Endodermal cell (in vitro differentiated cells): ENCODE results near the gene MED13L. TPM values are rescaled to one million over a fixed set of nuclear protein-coding genes. Genes with fewer than 3 reads are reported as not detected.

Source experiments
- DNase-seq: peaks from one replicate; pipeline ENCODE4 v3.0.0-alpha.2; 2017
- H3K27ac ChIP-seq: 2 replicates; pipeline ENCODE4 v1.5.1; 2013; ENCODE audit warnings: mild to moderate bottlenecking, low read depth, low read length, moderate library complexity
- H3K27me3 ChIP-seq: 2 replicates; pipeline ENCODE4 v1.6.1; 2013; ENCODE audit warnings: mild to moderate bottlenecking, low read length, moderate library complexity; ENCODE audit not compliant: insufficient read depth, control insufficient read depth, poor library complexity, severe bottlenecking
- H3K36me3 ChIP-seq: 2 replicates; pipeline ENCODE4 v1.7.0; 2013; ENCODE audit warnings: mild to moderate bottlenecking, low read length, moderate library complexity; ENCODE audit not compliant: control insufficient read depth, insufficient read depth
- H3K4me1 ChIP-seq: one replicate; pipeline ENCODE4 v1.7.0; 2013; ENCODE audit warnings: low read length; ENCODE audit not compliant: control insufficient read depth, insufficient read depth
- H3K4me3 ChIP-seq: 2 replicates; pipeline ENCODE4 v1.5.1; 2013; ENCODE audit warnings: mild to moderate bottlenecking, low read length, moderate library complexity
- H3K9ac ChIP-seq: 2 replicates; pipeline ENCODE4 v1.6.1; 2013; ENCODE audit warnings: mild to moderate bottlenecking, low read length, moderate library complexity; ENCODE audit not compliant: poor library complexity, severe bottlenecking; ENCODE audit errors: extremely low read depth
- H3K9me3 ChIP-seq: 2 replicates; pipeline ENCODE4 v1.6.1; 2013; ENCODE audit warnings: mild to moderate bottlenecking, low read length, moderate library complexity; ENCODE audit not compliant: control insufficient read depth
- H3K27ac Mint-ChIP-seq: 2 replicates; pipeline ENCODE4 v1.8.0; 2020; ENCODE audit warnings: mixed read lengths
- H3K27me3 Mint-ChIP-seq: 2 replicates; pipeline ENCODE4 v1.8.0; 2021; ENCODE audit warnings: mild to moderate bottlenecking, mixed read lengths; ENCODE audit not compliant: insufficient read depth
- H3K36me3 Mint-ChIP-seq: 2 replicates; pipeline ENCODE4 v1.8.0; 2020; ENCODE audit warnings: low read depth, mixed read lengths
- H3K4me1 Mint-ChIP-seq: 2 replicates; pipeline ENCODE4 v1.8.0; 2020; ENCODE audit warnings: mixed read lengths
- H3K4me3 Mint-ChIP-seq: 2 replicates; pipeline ENCODE4 v1.8.0; 2020; ENCODE audit warnings: mild to moderate bottlenecking, moderate library complexity, mixed read lengths
- H3K9me3 Mint-ChIP-seq: 2 replicates; pipeline ENCODE4 v1.8.0; 2020; ENCODE audit warnings: mild to moderate bottlenecking, mixed read lengths
- CTCF ChIP-seq: fragments of 200-600 bp; sonication (generic); conservative IDR thresholded peaks from 2 replicates; pipeline ENCODE4 v1.5.0; 2021; ENCODE audit warnings: antibody characterized with exemption, mild to moderate bottlenecking
- WGBS, 2 experiments: methylation state at CpG; one replicate each; pipeline versions ENCODE4 v1.1.5 to v1.1.7; 2013; ENCODE audit warnings: missing lambda C conversion rate in 2 of 2, mixed read lengths in 1 of 2; ENCODE audit not compliant: insufficient coverage in 1 of 2, insufficient read length in 1 of 2; 5-methylcytosine and 5-hydroxymethylcytosine counted together
- total RNA-seq, 2 donors: library from RNA; stranded (reverse); fragmentation: NEBNext Ultra II Directional in 1 of 2; extraction: Animal tissue kit (Norgen Biotek cat#: 25700) in 1 of 2; gene quantifications; 2 replicates in 1 of 2; 3 replicates in 1 of 2; pipeline ENCODE4 v1.2.1, GENCODE V29; 2021

The MED13L gene
- total RNA-seq, 2 donors from 2014 or later: 101 to 111 TPM

DNA sequence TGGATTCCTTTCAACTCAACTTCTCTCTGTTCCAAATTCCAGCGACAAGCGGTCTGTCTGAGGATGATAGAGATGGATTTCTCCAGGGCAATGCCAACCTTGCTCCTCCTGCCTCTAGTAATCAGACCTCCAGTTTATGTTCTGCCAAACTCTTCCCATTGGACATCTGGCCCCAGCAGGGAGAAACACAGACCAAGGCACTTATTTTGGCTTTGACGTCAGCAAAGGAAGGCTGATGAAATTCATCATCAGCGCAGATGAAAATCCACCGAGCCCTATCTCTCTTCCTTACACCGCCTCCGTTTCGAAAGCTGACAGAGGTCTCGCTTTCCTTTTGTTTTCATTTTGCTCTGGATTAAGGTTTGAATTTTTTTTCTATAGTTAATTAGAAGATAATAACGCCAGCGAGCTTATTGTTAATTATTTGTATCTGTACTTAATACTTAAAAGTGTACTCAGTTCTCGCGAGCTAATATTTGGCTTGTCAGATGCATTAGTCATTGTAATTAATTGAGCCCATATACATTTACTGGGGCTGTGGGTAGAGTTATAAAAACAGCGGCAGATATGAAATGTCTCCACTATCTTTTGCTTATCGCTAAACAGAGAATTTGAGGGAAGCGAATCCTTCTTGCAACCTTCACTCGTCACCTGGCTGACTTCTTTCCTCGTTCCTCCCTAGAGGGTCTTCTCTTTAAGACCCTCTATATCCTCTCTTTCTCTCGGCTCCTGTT, 35.9 kb upstream of the MED13L start:
- TF ChIP-seq CTCF: no peak
- Mint-ChIP-seq H3K27me3 (no peaks in the 10 kb centered on the region), H3K36me3 (no peaks in the 10 kb centered on the region), H3K4me3 (no peak overlapping the region), H3K27ac (no peak overlapping the region), H3K4me1 (no peaks in the 10 kb centered on the region), H3K9me3 (peaks cover 11% of the 10 kb centered on the region)
- Histone ChIP-seq H3K27ac (no peak overlapping the region), H3K36me3 (no peaks in the 10 kb centered on the region), H3K4me3 (no peak overlapping the region), H3K4me1 (no peaks in the 10 kb centered on the region), H3K9me3 (peaks cover 10% of the 10 kb centered on the region), H3K27me3 (no peaks in the 10 kb centered on the region), H3K9ac (no peak overlapping the region)
- no peak for DNase-seq
- WGBS, 2 experiments: 87 to 92% methylated on average over 15 to 19 of the region's 19 CpGs

DNA sequence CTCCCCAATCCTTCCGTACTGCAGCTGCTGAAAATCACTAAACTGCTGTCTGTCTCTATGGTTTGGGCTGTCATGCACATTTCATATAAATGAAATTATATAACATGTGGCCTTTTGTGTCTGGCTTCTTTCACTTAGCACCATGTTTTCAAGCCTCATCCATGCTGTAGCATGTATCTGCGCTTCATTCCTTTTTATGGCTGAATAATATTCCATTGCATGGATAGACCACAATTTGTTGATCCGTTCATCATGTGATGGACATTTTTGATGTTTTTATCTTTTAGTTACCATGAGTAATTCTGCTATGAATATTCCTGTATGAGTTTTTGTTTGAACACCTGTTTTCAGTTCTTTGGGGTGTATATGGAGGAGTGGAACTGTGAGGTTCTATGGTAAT, 32.6 kb upstream of the MED13L start:
- H3K4me3 Mint-ChIP-seq: no peak overlapping the region

DNA sequence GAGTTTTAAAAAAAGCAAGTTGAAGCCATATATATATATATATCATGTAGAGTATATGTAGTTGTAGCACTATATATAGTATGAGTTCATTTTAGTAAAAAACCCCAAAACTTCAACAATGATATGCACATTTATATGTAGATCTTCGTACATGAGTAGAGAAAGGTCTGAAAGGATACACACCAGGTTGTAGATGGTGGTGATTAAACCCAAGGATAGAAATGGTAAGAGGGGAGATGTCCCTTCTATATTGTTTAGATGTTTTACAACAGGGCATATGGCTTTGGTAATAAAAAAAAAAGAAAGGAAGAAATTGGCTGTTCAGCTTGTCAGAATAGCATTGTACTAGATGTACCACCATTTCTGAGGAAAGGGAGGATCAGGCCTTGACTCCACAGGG, 31.9 kb upstream of the MED13L start:
- no peak overlapping the region for H3K27ac ChIP-seq
- H3K36me3 Mint-ChIP-seq: no peaks in the 10 kb centered on the region
- H3K27ac Mint-ChIP-seq: no peak overlapping the region
- H3K36me3 ChIP-seq: no peaks in the 10 kb centered on the region
- no peak overlapping the region for H3K4me3 ChIP-seq
- no peak overlapping the region for H3K4me3 Mint-ChIP-seq
- H3K9ac ChIP-seq: no peak overlapping the region
- H3K4me1 ChIP-seq: no peaks in the 10 kb centered on the region
- no peak for DNase-seq
- 94 to 100% methylated on average over 1 of the region's 1 CpG for WGBS, 2 experiments
- H3K27me3 ChIP-seq: no peaks in the 10 kb centered on the region
- TF ChIP-seq CTCF: no peak
- no peaks in the 10 kb centered on the region for H3K27me3 Mint-ChIP-seq
- peaks cover 10% of the 10 kb centered on the region for H3K9me3 ChIP-seq
- peaks cover 2% of the 10 kb centered on the region for H3K4me1 Mint-ChIP-seq
- H3K9me3 Mint-ChIP-seq: peaks cover 11% of the 10 kb centered on the region

More for the DNA sequence above, 32.6 kb upstream of the MED13L start:
- H3K9me3 ChIP-seq: peaks cover 10% of the 10 kb centered on the region
- Mint-ChIP-seq H3K27me3 (no peaks in the 10 kb centered on the region), H3K27ac (no peak overlapping the region), H3K36me3 (no peaks in the 10 kb centered on the region), H3K4me1 (peaks cover 2% of the 10 kb centered on the region), H3K9me3 (peaks cover 11% of the 10 kb centered on the region)
- no peak overlapping the region for H3K27ac ChIP-seq
- no peaks in the 10 kb centered on the region for H3K36me3 ChIP-seq
- DNase-seq: no peak
- no peaks in the 10 kb centered on the region for H3K27me3 ChIP-seq
- WGBS, 2 experiments: 79 to 100% methylated on average over 2 to 3 of the region's 3 CpGs
- no peaks in the 10 kb centered on the region for H3K4me1 ChIP-seq
- TF ChIP-seq CTCF: no peak
- no peak overlapping the region for H3K4me3 ChIP-seq
- no peak overlapping the region for H3K9ac ChIP-seq
